NB4 (cell line): ENCODE results near the gene DYNC1LI1.

Source experiments
- CTCF ChIP-seq: IDR thresholded peaks from one replicate; pipeline ENCODE4 v1.5.1; 2012; ENCODE audit warnings: low read depth, low read length
- MYC ChIP-seq: IDR thresholded peaks from 2 replicates; pipeline ENCODE4 v1.6.1; 2011; ENCODE audit warnings: low read depth, low read length
- POLR2A ChIP-seq: IDR thresholded peaks from 2 replicates; pipeline ENCODE4 v1.6.1; 2011; ENCODE audit warnings: mild to moderate bottlenecking; ENCODE audit not compliant: insufficient read length; ENCODE audit errors: extremely low read depth
- TF ChIP-seq, protein P1 (sequence below): IDR thresholded peaks from 2 replicates; pipeline ENCODE4 v1.6.1; 2011; ENCODE audit warnings: low read depth, low read length

- no peak for TF ChIP-seq CTCF
- no peak for TF ChIP-seq POLR2A
- TF ChIP-seq MYC = no peak
- TF ChIP-seq, protein P1, sequence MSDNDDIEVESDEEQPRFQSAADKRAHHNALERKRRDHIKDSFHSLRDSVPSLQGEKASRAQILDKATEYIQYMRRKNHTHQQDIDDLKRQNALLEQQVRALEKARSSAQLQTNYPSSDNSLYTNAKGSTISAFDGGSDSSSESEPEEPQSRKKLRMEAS = no peak
Measured at GRCh38 chr3:32606960-32607359, 36.3 kb upstream of the DYNC1LI1 start.
